Urinary bladder (tissue), 4 donors: ENCODE results near the gene BCL11A. TPM values are rescaled to one million over a fixed set of nuclear protein-coding genes. Genes with fewer than 3 reads are reported as not detected.

Experiments used
- DNase-seq: peaks from one replicate; pipeline ENCODE4 v3.0.0-alpha.2; 2015; ENCODE audit errors: extremely low spot score
- H3K27ac ChIP-seq: one replicate; pipeline ENCODE4 v1.5.1; 2013; ENCODE audit warnings: low read depth, mild to moderate bottlenecking, moderate library complexity
- H3K36me3 ChIP-seq: one replicate; pipeline ENCODE4 v1.6.1; 2013; ENCODE audit warnings: mild to moderate bottlenecking, moderate library complexity; ENCODE audit not compliant: insufficient read depth
- H3K4me1 ChIP-seq: one replicate; pipeline ENCODE4 v1.6.1; 2013; ENCODE audit warnings: mild to moderate bottlenecking, moderate library complexity; ENCODE audit not compliant: insufficient read depth
- H3K4me3 ChIP-seq: one replicate; pipeline ENCODE4 v1.5.1; 2013; ENCODE audit warnings: low read depth, low read length
- WGBS: extraction: QIAGEN DNeasy Blood & Tissue Kit; methylation state at CpG from one replicate; pipeline ENCODE4 v1.1.7; 2013; 5-methylcytosine and 5-hydroxymethylcytosine counted together
- polyA plus RNA-seq: library from polyadenylated mRNA; stranded (reverse); fragments of 200-250 nt; gene quantifications from one replicate; pipeline ENCODE4 v1.2.3, GENCODE V29; 2013
- total RNA-seq: library from RNA; depleted of rRNA; stranded (reverse); fragments of >200 nt; gene quantifications from one replicate; pipeline ENCODE4 v1.2.3, GENCODE V29; 2014
- donor health status: healthy with polysubstance abuse.
- donor health status: healthy.

The BCL11A gene
- total and polyA plus RNA-seq, 2 donors, result 2.4 to 10.9 TPM

- no peaks in the 10 kb centered on the region for H3K36me3 ChIP-seq
- H3K4me3 ChIP-seq, result no peak overlapping the region
- no peak overlapping the region for H3K27ac ChIP-seq
- 98% methylated on average over 3 of the region's 3 CpGs for WGBS
- H3K4me1 ChIP-seq, result no peaks in the 10 kb centered on the region
- DNase-seq, result no peak
Measured at GRCh38 chr2:60573251-60573650, 19.8 kb upstream of the BCL11A start.

DNA sequence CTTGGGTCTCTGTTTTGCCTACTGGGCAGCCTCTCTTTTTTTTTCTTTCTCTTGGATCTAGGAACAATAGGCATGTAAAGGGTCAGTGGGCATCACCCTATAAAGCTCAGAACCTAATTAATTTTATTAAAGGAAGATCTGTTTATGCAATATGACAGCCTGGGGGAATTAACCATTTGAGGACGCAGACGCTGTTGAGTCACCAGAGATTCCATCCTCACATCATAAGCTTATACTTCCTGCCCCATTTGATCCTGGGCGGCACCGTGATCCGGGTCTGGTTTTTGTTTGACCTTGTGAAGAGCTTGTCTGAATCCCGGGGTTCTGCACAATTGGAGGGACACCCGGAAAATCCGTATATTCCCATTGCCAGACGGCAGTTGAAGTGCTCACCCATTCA lies 16.8 kb upstream of the BCL11A start:
- H3K27ac ChIP-seq, result no peak overlapping the region
- H3K4me3 ChIP-seq, result no peak overlapping the region
- 6% methylated on average over 9 of the region's 9 CpGs for WGBS
- no peaks in the 10 kb centered on the region for H3K4me1 ChIP-seq
- DNase-seq, result no peak
- H3K36me3 ChIP-seq, result no peaks in the 10 kb centered on the region

DNA sequence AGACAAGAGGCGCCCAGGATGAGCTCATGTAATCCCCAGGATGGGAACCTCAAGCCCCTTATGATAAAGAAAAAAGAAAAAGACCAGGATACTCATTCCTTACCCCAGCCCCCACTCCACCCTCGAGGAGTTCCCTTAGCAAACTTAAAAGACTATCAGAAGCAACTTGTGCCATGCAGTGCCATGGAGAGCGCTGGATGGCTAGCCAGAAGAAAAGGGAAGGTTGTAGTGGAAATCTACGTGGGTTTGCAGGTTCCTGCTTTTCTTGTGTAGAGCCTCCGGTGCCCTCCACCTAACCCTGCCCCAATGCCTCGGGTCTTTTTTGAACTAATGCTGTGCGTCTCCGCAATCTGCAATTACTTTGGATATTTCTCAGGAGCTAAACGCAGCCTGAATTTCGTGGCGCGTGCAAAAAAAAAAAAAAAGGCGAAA lies 16.2 kb upstream of the BCL11A start:
- Histone ChIP-seq H3K27ac (no peak overlapping the region), H3K4me1 (no peaks in the 10 kb centered on the region), H3K36me3 (no peaks in the 10 kb centered on the region), H3K4me3 (no peak overlapping the region)
- 4% methylated on average over 13 of the region's 13 CpGs for WGBS
- DNase-seq, result no peak

DNA sequence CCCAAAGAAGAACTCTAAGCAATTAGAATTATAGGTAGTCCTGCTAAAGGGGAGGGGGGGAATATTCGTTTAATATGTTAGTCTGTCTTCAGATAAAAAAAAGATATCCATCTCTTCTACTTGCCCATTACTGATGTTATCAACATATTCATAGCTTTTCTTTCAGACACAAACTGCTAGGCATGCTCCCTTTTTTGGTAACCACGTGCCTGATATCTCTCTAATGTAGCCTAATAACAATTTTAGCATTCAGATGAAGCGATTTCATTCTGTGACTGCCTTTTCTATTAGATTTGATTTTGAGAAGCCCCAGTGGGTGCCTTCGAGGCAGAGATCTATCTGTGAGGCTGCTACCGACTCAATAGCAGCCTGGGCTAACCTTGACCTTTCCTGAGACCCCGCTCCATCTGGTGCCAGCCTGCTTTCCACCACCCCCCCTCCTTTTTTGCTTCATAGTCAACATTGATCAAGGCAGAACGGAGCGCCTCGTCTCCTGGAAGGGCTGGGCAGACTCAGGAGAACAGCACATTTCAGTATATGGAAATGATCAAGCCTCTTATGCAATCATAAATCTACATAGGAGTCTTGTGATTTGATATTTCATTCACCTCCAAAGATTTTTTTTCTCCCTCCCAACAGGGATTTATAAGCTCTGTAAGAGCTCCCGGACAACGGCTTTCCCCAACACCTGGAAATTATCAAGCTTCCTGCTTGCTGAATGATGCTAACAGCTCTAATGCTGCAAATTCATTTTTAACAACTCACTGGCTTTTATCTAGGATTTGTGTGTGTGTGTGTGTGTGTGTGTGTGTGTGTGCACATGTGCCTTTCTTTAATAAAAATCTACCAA lies 14.7 kb upstream of the BCL11A start:
- Histone ChIP-seq H3K4me1 (no peaks in the 10 kb centered on the region), H3K36me3 (no peaks in the 10 kb centered on the region), H3K27ac (no peak overlapping the region), H3K4me3 (no peak overlapping the region)
- DNase-seq, result no peak
- WGBS, result 45% methylated on average over 11 of the region's 11 CpGs

GRCh38 chr2:60567096-60567495 lies 13.6 kb upstream of the BCL11A start:
- H3K36me3 ChIP-seq, result no peaks in the 10 kb centered on the region
- WGBS, result 83% methylated on average over 4 of the region's 4 CpGs
- H3K27ac ChIP-seq, result no peak overlapping the region
- no peak overlapping the region for H3K4me3 ChIP-seq
- no peaks in the 10 kb centered on the region for H3K4me1 ChIP-seq
- DNase-seq, result no peak

- WGBS, result 19% methylated on average over 3 of the region's 3 CpGs
- H3K27ac ChIP-seq, result no peak overlapping the region
- DNase-seq, result no peak
- H3K4me1 ChIP-seq, result no peaks in the 10 kb centered on the region
- H3K36me3 ChIP-seq, result no peaks in the 10 kb centered on the region
- no peak overlapping the region for H3K4me3 ChIP-seq
Measured at GRCh38 chr2:60565472-60565871, 12.0 kb upstream of the BCL11A start.

- 87% methylated on average over 5 of the region's 5 CpGs for WGBS
- Histone ChIP-seq H3K4me1 (no peaks in the 10 kb centered on the region), H3K4me3 (no peak overlapping the region), H3K36me3 (no peaks in the 10 kb centered on the region), H3K27ac (no peak overlapping the region)
- no peak for DNase-seq
Measured at GRCh38 chr2:60560734-60561644, 7.5 kb upstream of the BCL11A start.

DNA sequence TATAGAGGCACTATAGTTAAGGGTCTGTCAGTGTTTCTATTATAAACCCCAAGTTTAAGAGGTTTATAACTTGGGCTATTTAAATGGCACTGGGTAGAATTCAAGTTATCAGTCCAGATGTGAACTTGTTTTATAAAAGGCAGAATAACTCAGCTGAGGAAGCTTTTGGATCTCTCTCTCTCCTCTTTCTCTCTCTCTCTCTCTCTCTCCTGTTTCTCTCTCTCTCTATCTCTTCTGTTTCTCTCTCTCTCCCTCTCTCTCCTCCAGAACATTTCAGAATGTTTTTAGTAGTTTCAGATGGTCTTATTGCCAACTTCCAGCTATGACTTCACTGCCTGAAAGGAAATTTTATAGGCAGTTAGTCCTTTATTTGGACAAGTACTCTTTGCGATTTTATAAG lies 6.4 kb upstream of the BCL11A start:
- H3K27ac ChIP-seq, result no peak overlapping the region
- 38% methylated on average over 1 of the region's 1 CpG for WGBS
- no peaks in the 10 kb centered on the region for H3K36me3 ChIP-seq
- no peak for DNase-seq
- no peak overlapping the region for H3K4me3 ChIP-seq
- no peaks in the 10 kb centered on the region for H3K4me1 ChIP-seq

DNA sequence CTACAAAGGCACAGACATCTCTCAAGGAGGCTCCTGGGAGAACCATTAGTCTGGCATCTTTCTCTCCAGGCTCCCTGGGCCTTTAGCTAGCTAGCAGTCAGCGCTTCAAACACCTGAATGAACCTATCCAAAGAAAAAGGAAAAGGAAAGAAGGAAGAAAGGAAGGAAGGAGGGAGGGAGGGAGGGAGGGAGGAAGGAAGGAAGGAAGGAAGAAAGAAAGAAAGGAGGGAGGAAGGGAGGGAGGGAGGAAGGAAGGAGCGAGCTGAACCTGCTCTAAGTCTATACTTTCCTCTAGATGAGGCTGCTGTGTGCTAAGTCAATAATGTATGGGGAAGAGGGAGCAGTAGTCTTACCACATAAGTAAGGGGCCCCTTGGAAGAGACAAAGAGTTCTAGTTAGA lies 5.1 kb upstream of the BCL11A start:
- WGBS, result 82% methylated on average over 2 of the region's 2 CpGs
- H3K36me3 ChIP-seq, result no peaks in the 10 kb centered on the region
- no peaks in the 10 kb centered on the region for H3K4me1 ChIP-seq
- no peak for DNase-seq
- H3K27ac ChIP-seq, result no peak overlapping the region
- H3K4me3 ChIP-seq, result no peak overlapping the region

GRCh38 chr2:60557486-60557864 lies 4.0 kb upstream of the BCL11A start:
- WGBS, result 28% methylated on average over 12 of the region's 12 CpGs
- Histone ChIP-seq H3K27ac (no peak overlapping the region), H3K4me3 (no peak overlapping the region)

GRCh38 chr2:60556576-60557485 lies 3.4 kb upstream of the BCL11A start:
- DNase-seq, result no peak
- H3K27ac ChIP-seq, result no peak overlapping the region
- no peaks in the 10 kb centered on the region for H3K4me1 ChIP-seq
- WGBS, result 5% methylated on average over 31 of the region's 31 CpGs
- no peak overlapping the region for H3K4me3 ChIP-seq
- no peaks in the 10 kb centered on the region for H3K36me3 ChIP-seq

More at GRCh38 chr2:60557486-60557864, 4.0 kb upstream of the BCL11A start:
- H3K36me3 ChIP-seq, result no peaks in the 10 kb centered on the region
- H3K4me1 ChIP-seq, result no peaks in the 10 kb centered on the region
- DNase-seq, result no peak

DNA sequence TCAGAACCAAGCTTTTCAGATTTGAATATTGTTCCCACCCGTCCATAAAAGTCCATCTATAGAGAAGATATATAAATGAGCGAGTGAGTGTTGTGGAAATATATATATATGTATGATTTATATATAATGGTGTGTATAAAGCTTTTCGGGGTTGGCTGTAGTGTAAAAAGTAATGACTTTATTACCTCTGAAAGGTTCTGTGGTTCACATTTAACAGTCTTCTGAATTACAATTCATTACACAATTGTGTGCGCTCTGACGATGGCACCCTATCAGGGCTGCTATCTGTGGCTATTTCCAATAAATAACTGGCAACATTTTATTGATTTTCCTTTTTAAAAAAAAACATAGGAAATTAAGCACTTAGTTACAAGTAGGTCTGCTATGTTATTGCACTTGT lies 2.7 kb upstream of the BCL11A start:
- DNase-seq, result no peak
- no peak overlapping the region for H3K4me3 ChIP-seq
- no peaks in the 10 kb centered on the region for H3K36me3 ChIP-seq
- peaks cover 2% of the 10 kb centered on the region for H3K4me1 ChIP-seq
- no peak overlapping the region for H3K27ac ChIP-seq
- WGBS, result 62% methylated on average over 5 of the region's 5 CpGs

DNA sequence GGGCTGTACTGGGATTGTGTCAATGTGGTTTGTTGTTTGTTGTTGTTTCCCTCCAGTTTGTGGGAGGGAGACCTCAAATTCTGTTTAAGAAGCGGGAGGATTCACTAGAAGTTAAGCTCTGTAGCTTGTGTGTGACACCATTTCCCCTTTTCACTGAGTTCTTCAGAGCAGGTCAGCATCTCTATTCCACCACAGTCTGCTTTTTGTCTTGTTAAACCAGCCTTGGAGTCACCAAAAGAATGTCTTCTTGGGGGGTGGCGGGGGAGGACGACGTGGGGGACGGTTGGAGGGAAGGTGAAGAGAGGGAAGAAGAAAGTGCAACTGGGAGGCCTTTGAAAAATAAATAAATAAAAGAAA lies 2.3 kb upstream of the BCL11A start:
- WGBS, result 17% methylated on average over 5 of the region's 5 CpGs
- no peak for DNase-seq
- H3K4me1 ChIP-seq, result peaks cover 2% of the 10 kb centered on the region
- H3K27ac ChIP-seq, result no peak overlapping the region
- no peaks in the 10 kb centered on the region for H3K36me3 ChIP-seq
- H3K4me3 ChIP-seq, result no peak overlapping the region
